Stimulated activated CD8-positive, alpha-beta memory T cell treated with anti-CD3 and anti-CD28 coated beads, Interleukin-4, amount 100 ng/mL, for 4 hours (primary cell): ENCODE results near the gene RNF212.

Experiments
- DNase-seq, 2 donors: peaks; one replicate each; pipeline ENCODE4 v3.0.0-alpha.2; 2020; ENCODE audit warnings: low read depth in 2 of 2, low spot score in 1 of 2

Gene RNF212

DNA sequence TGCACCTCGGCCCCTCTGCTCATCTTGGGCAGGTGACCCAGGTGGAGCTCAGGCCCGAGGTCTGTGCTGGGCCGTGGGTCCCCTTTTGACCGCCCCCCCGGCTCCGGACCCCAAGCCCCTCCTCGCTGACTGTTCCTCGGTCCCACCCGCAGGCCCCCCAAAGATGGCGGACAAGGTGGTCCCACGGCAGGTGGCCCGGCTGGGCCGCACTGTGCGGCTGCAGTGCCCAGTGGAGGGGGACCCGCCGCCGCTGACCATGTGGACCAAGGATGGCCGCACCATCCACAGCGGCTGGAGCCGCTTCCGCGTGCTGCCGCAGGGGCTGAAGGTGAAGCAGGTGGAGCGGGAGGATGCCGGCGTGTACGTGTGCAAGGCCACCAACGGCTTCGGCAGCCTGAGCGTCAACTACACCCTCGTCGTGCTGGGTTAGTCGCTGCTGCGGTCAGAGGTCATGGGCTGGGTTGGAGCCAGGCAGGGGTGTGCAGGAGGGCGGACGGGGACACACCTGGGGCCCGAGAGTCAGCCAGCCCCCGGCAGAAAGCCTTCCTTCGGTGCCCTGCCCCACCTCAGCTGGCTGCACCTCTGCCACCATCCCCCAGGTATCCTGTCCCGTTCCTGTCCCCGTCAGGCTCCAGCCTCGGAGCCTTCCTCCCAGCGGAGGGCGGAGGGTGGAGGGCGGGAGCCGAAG, 91.2 kb downstream of the RNF212 start:
- DNase-seq, result no peak
